ENCODE data around the gene ATP11B.

The ATP11B gene

GRCh38 chr3:182959474-182960350, 166.4 kb downstream of the ATP11B start:
- DNase-seq, result peak; percentile 50 to 66

GRCh38 chr3:182962166-182962565, 168.9 kb downstream of the ATP11B start:
- DNase-seq, result peak in 1 of 2 donors; percentile 33

GRCh38 chr3:182964179-182964578, 170.9 kb downstream of the ATP11B start:
- no peak for DNase-seq

- DNase-seq, result no peak
These were observed 172.6 kb downstream of the ATP11B start for GRCh38 chr3:182965861-182966366.

GRCh38 chr3:182967218-182968204, 174.2 kb downstream of the ATP11B start:
- peak; percentile 29 to 44 for DNase-seq

- DNase-seq, result peak; percentile 23 to 33
These were observed 176.0 kb downstream of the ATP11B start for GRCh38 chr3:182969277-182969676.

GRCh38 chr3:182969853-182970252, 176.5 kb downstream of the ATP11B start:
- DNase-seq, result no peak

- DNase-seq, result no peak
These were observed 177.6 kb downstream of the ATP11B start for GRCh38 chr3:182970811-182971418.

All from inflammatory macrophage (primary cell).